ENCODE measurements around the gene TOM1L2.
A peak's percentile ranks its signal among the peaks of the same experiment; 100 is the strongest.
"Not testable (repeated sequence)": the region's sequence is repeated elsewhere in the genome, so short reads cannot be mapped to it uniquely, and the experiment has no call there.

The TOM1L2 gene

GRCh38 chr17:17970699-17971430, 1.3 kb downstream of the TOM1L2 start:
- no peak for DNase-seq

- no peak for DNase-seq
These were observed 5.8 kb downstream of the TOM1L2 start for GRCh38 chr17:17966399-17966798.

GRCh38 chr17:17965152-17965721, 7.0 kb downstream of the TOM1L2 start:
- DNase-seq = no peak

- DNase-seq = no peak
These were observed 7.5 kb downstream of the TOM1L2 start for GRCh38 chr17:17964710-17965109.

GRCh38 chr17:17963694-17964436, 8.3 kb downstream of the TOM1L2 start:
- no peak for DNase-seq

- no peak for DNase-seq
These were observed 9.1 kb downstream of the TOM1L2 start for GRCh38 chr17:17963066-17963465.

- no peak for DNase-seq
These were observed 11.6 kb downstream of the TOM1L2 start for GRCh38 chr17:17960500-17961030.

GRCh38 chr17:17959520-17960361, 12.5 kb downstream of the TOM1L2 start:
- peak; percentile 36 to 39 for DNase-seq

- DNase-seq = peak; percentile 53 to 79
These were observed 13.2 kb downstream of the TOM1L2 start for GRCh38 chr17:17958982-17959381.

GRCh38 chr17:17957584-17957916, 14.7 kb downstream of the TOM1L2 start:
- DNase-seq = no peak

- not testable (repeated sequence) for DNase-seq
These were observed 16.3 kb downstream of the TOM1L2 start for GRCh38 chr17:17955790-17956341.

- DNase-seq = no peak
These were observed 18.1 kb downstream of the TOM1L2 start for GRCh38 chr17:17954079-17954478.

- no peak for DNase-seq
These were observed 19.5 kb downstream of the TOM1L2 start for GRCh38 chr17:17952691-17953090.

GRCh38 chr17:17951524-17951923, 20.7 kb downstream of the TOM1L2 start:
- DNase-seq = no peak

- DNase-seq = no peak
These were observed 21.4 kb downstream of the TOM1L2 start for GRCh38 chr17:17950806-17951205.

GRCh38 chr17:17950347-17950746, 21.9 kb downstream of the TOM1L2 start:
- no peak for DNase-seq

GRCh38 chr17:17947966-17948365, 24.2 kb downstream of the TOM1L2 start:
- DNase-seq = no peak

- no peak for DNase-seq
These were observed 24.9 kb downstream of the TOM1L2 start for GRCh38 chr17:17947309-17947708.

- DNase-seq = no peak
These were observed 26.1 kb downstream of the TOM1L2 start for GRCh38 chr17:17946093-17946492.

- no peak for DNase-seq
These were observed 27.5 kb downstream of the TOM1L2 start for GRCh38 chr17:17944743-17945142.

- DNase-seq = no peak
These were observed 28.0 kb downstream of the TOM1L2 start for GRCh38 chr17:17944242-17944641.

GRCh38 chr17:17943281-17943984, 28.8 kb downstream of the TOM1L2 start:
- no peak for DNase-seq

All from inflammatory macrophage treated with lipopolysaccharide for 1 hour (primary cell).